ENCODE measurements around the gene GPBP1L1. TPM values are rescaled to one million over a fixed set of nuclear protein-coding genes. Genes with fewer than 3 reads are reported as not detected.

Gene GPBP1L1
- total and polyA plus RNA-seq, 10 donors: 36.3 to 174 (median 130) TPM

DNA sequence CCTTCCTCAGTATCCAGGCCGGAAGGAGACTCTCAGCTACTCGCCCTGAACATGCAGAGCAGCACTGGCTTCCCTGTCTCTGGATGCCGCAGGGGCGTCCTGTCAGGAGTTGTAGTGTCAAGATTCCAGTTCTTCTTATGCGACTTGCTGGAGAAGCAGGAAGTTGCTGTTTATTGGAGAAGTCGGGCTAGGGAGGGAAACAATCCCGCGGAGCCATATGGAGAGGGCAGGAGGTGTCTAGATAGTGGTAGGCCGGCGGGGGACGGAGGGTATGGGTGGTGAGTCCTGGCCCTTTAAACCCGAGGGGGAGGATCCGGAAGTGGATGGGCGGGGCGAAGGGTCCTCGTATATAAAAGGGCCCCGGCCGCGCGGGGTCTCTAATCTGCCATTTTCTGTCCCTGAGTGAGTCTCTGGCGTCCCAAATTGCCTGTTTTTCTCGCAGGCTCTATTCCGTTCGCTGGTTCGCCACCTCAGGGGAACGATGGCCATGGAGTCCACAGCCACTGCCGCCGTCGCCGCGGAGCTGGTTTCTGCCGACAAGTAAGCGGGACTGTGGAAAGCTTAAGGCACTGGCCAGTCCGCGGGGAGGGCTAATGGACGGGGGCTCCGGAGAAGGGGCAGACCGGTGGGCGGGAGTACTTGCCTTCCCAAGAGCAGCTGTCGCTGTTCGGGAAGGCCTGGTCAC lies 102.5 kb downstream of the GPBP1L1 start, which contains the start of gene NASP:
NASP (plus strand) TSS at position 376 of the 685 bp plus-strand sequence; CDS start at position 482, 106 bp downstream.
- Histone ChIP-seq H3K27me3 (replicated peaks in 1 of 7) (no peaks in the 10 kb centered on the region), H3K27ac (peak within 1 kb of the TSS; percentile 91 to 97 (median 95)), H3K4me1 (peaks cover 24 to 61% (median 50%) of the 10 kb centered on the region in 6 donors), H3K9me3 (no peaks in the 10 kb centered on the region), H3K4me3 (peak within 1 kb of the TSS; percentile 91 to 100 (median 99)), H3K36me3 (peaks cover 0 to 2% (median 0%) of the 10 kb centered on the region in 6 donors)
- peak; percentile 89 to 97 (median 96) for TF ChIP-seq POLR2AphosphoS5 (IDR thresholded peaks at IDR 0.05)
- peak in 2 of 3 donors; percentile 64 to 68 for TF ChIP-seq POLR2A (IDR thresholded peaks at IDR 0.05)
- no peak for TF ChIP-seq CTCF (IDR thresholded peaks at IDR 0.05 in 8 of 11, conservative IDR thresholded peaks at IDR 0.05 in 3 of 11)
- intact Hi-C loops (cut with DNase I; ENCODE audit: low total_unique reads): no loop called here
- peak; percentile 97 for DNase-seq
- WGBS, 5 donors: 0 to 1% (median 0%) methylated on average over 34 to 40 of the region's 41 CpGs

- intact Hi-C loops (cut with DNase I; ENCODE audit: low total_unique reads): no loop called here
- H3K4me3 ChIP-seq: peak overlapping the region; percentile 91 to 100 (median 99)
- peak; percentile 97 for DNase-seq
- H3K27ac ChIP-seq: peak overlapping the region; percentile 91 to 97 (median 95)
- no peaks in the 10 kb centered on the region for H3K36me3 ChIP-seq
- peaks cover 24 to 56% (median 47%) of the 10 kb centered on the region in 6 donors for H3K4me1 ChIP-seq
- no peaks in the 10 kb centered on the region for H3K27me3 ChIP-seq (replicated peaks in 1 of 7)
- TF ChIP-seq POLR2AphosphoS5 (IDR thresholded peaks at IDR 0.05): no peak
- TF ChIP-seq CTCF (IDR thresholded peaks at IDR 0.05 in 8 of 11, conservative IDR thresholded peaks at IDR 0.05 in 3 of 11): peak in 1 of 11 experiments; percentile 32
- no peaks in the 10 kb centered on the region for H3K9me3 ChIP-seq
- 0 to 3% (median 1%) methylated on average over 12 to 19 of the region's 19 CpGs for WGBS, 5 donors
Observed at GRCh38 chr1:45583264-45583665, 103.1 kb downstream of the GPBP1L1 start.

Small RNAs within 50 kb of the gene (small RNA-seq; reads per million reads assigned to genes)
- gene AL355480.1: 0 reads per million in 4 donors
- gene AL355480.2: 0 reads per million in 4 donors
- 0 reads per million in 4 donors for gene AL355480.3
- gene AL355480.4: 0 reads per million in 4 donors

Other genes with a start within 250 kb of the GPBP1L1 start
- 10 to 100 TPM in 3 of 7 donors, 1 to 10 TPM in 4; 7.3 to 11.5 (median 9.5) TPM for gene TESK2, start 195.4 kb downstream of the GPBP1L1 start, total RNA-seq
- gene TESK2, start 195.4 kb downstream of the GPBP1L1 start, polyA plus RNA-seq: 1 to 10 TPM; 3.2 to 5.7 (median 5.1) TPM
- gene CCDC163, start 186.5 kb downstream of the GPBP1L1 start, total RNA-seq: 1 to 10 TPM; 1.1 to 6.1 (median 3.0) TPM
- gene CCDC163, start 186.5 kb downstream of the GPBP1L1 start, polyA plus RNA-seq: 1 to 10 TPM in 2 of 3 donors, under 1 TPM in 1; 0.83 to 3.1 (median 2.7) TPM
- 1 to 10 TPM; 1.2 to 5.8 (median 4.7) TPM for gene MMACHC, start 186.2 kb downstream of the GPBP1L1 start, total RNA-seq
- gene MMACHC, start 186.2 kb downstream of the GPBP1L1 start, polyA plus RNA-seq: 1 to 10 TPM in 2 of 3 donors, under 1 TPM in 1; 0.65 to 1.9 (median 1.0) TPM
- 100 to 1,000 TPM; 156 to 265 (median 242) TPM for gene PRDX1, start 164.6 kb downstream of the GPBP1L1 start, total RNA-seq
- 100 to 1,000 TPM; 258 to 457 (median 407) TPM for gene PRDX1, start 164.6 kb downstream of the GPBP1L1 start, polyA plus RNA-seq
- 100 to 1,000 TPM in 5 of 7 donors, 10 to 100 TPM in 2; 68.8 to 147 (median 123) TPM for gene AKR1A1, start 135.7 kb downstream of the GPBP1L1 start, total RNA-seq
- gene AKR1A1, start 135.7 kb downstream of the GPBP1L1 start, polyA plus RNA-seq: 100 to 1,000 TPM; 132 to 150 (median 142) TPM
- gene NASP, start 102.5 kb downstream of the GPBP1L1 start, total RNA-seq: 100 to 1,000 TPM in 5 of 7 donors, 10 to 100 TPM in 2; 85.1 to 143 (median 110) TPM
- 100 to 1,000 TPM; 132 to 151 (median 139) TPM for gene NASP, start 102.5 kb downstream of the GPBP1L1 start, polyA plus RNA-seq
- gene CCDC17, start 62.5 kb downstream of the GPBP1L1 start, total RNA-seq: 1 to 10 TPM; 2.6 to 7.6 (median 5.4) TPM
- 1 to 10 TPM in 2 of 3 donors, under 1 TPM in 1; 0.55 to 1.6 (median 1.5) TPM for gene CCDC17, start 62.5 kb downstream of the GPBP1L1 start, polyA plus RNA-seq
- gene TMEM69, start 1.6 kb upstream of the GPBP1L1 start, total RNA-seq: 10 to 100 TPM; 16.4 to 32.7 (median 19.9) TPM
- 10 to 100 TPM; 18.3 to 24.5 (median 20.8) TPM for gene TMEM69, start 1.6 kb upstream of the GPBP1L1 start, polyA plus RNA-seq
- gene IPP, start 64.1 kb upstream of the GPBP1L1 start, total RNA-seq: 10 to 100 TPM in 5 of 7 donors, 1 to 10 TPM in 2; 7.6 to 13.4 (median 10.8) TPM
- gene IPP, start 64.1 kb upstream of the GPBP1L1 start, polyA plus RNA-seq: 1 to 10 TPM in 2 of 3 donors, under 1 TPM in 1; 0.96 to 4.1 (median 2.5) TPM
- 10 to 100 TPM in 6 of 7 donors, 1 to 10 TPM in 1; 8.9 to 19.4 (median 14.5) TPM for gene MAST2, start 117.1 kb upstream of the GPBP1L1 start, total RNA-seq
- 1 to 10 TPM; 3.6 to 4.1 (median 4.0) TPM for gene MAST2, start 117.1 kb upstream of the GPBP1L1 start, polyA plus RNA-seq

Data from spleen (tissue), 11 donors.